ENCODE results near the gene HS3ST6.
A peak's percentile ranks its signal among the peaks of the same experiment; 100 is the strongest.

DNA sequence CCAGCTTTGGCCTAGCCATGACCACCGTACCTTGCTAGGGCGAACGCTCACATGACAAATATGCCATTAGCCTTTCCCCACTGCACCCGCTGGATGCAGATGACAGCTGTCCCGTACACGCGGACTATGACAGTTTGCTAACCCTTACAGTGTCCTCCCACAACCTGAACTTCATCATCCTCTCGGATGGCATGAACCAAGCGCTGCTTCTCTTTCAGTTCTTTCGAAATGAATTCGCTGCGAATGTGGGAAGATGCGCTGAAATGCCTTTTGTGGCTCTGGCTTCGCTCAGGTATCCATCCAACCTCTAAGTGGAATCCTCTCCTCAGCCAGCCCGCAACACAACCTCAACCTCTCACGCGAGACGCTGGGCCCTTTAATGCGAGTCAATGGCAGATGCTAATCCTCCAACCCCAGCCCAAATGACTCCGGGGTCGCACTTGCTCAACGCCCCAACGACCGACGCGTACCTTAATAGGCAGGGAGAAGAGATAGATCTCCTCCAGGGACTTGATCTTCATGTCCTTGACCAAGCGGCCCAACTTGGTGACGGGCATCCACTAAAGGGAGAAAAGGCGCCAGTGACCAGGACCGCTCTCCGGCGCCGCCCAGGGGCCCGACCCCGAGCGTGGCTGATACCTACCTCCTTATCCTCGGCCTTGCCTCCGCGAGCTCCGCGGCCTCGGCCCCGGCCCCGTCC is 45.7 kb upstream of the HS3ST6 start:
- TF ChIP-seq, protein P1, sequence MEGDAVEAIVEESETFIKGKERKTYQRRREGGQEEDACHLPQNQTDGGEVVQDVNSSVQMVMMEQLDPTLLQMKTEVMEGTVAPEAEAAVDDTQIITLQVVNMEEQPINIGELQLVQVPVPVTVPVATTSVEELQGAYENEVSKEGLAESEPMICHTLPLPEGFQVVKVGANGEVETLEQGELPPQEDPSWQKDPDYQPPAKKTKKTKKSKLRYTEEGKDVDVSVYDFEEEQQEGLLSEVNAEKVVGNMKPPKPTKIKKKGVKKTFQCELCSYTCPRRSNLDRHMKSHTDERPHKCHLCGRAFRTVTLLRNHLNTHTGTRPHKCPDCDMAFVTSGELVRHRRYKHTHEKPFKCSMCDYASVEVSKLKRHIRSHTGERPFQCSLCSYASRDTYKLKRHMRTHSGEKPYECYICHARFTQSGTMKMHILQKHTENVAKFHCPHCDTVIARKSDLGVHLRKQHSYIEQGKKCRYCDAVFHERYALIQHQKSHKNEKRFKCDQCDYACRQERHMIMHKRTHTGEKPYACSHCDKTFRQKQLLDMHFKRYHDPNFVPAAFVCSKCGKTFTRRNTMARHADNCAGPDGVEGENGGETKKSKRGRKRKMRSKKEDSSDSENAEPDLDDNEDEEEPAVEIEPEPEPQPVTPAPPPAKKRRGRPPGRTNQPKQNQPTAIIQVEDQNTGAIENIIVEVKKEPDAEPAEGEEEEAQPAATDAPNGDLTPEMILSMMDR (conservative IDR thresholded peaks at IDR 0.05 in 1 of 2, IDR thresholded peaks at IDR 0.05 in 1 of 2; ENCODE audit: extremely low read depth in 1 of 2, insufficient read depth in 1 of 2, low read depth in 1 of 2, low read length in 2 of 2), result peak in 1 of 2 donors; percentile 3
- TF ChIP-seq EZH2 (IDR thresholded peaks at IDR 0.05; ENCODE audit: borderline replicate concordance, low read length), result no peak

Measured in mammary epithelial cell (primary cell).